Measurements from ENCODE around the gene NGDN.

NGDN gene

DNA sequence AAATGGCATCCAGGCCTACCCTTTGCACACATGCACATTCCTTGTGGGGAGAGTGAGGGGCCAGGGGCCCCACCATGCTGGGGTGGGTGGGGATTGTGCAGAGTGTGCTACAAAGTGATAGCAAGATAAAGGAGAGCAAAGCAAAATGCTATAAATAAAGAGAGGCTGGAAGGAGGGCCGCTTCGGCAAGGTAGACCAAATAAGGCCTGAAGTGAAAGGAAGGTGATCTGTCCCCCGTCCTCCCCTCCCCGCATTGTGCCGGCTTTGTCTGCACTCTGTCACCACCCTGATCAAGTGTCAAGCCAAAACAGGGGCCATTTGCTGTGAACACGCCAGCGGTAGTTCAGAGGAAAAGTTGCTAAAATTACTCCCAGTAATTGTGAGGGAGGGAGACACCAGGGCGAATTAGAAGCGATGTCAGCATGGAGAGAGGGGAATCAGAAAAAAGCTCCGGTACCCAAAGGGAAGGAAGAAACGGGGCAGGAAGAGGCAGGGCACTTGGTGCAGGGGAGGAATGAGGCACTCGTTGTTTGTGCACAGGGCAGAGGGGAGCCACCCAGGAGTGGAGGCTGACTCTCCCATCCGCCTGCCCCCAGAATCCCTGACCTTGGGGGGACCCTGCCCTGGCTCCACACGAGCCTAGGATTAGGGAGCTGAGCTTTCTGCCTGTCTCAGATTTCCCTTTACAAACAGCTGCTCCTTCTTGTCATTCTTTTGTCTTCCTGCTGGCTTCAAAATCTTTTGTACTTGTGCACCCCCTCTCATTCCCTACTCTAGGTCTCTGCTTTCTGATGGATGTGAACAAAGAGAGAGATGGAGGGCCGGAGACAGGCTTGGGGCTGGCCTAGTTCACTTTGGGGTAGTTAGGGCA lies 31.2 kb upstream of the NGDN start:
- Histone ChIP-seq H3K36me3 (ENCODE audit: insufficient read depth) (no peaks in the 10 kb centered on the region), H3K4me3 (IDR thresholded peaks at IDR 0.05; ENCODE audit: insufficient read depth, low read depth, low read length) (no peak overlapping the region), H3K4me2 (no peak overlapping the region), H3K27ac (no peak overlapping the region), H3K27me3 (ENCODE audit: insufficient read depth, low read depth) (no peaks in the 10 kb centered on the region), H2AFZ (ENCODE audit: low read depth) (no peak overlapping the region), H3K4me1 (ENCODE audit: low read depth, poor library complexity, severe bottlenecking) (no peaks in the 10 kb centered on the region), H4K20me1 (ENCODE audit: insufficient read depth) (no peaks in the 10 kb centered on the region), H3K9ac (no peak overlapping the region), H3K79me2 (ENCODE audit: insufficient read depth, low read depth) (no peaks in the 10 kb centered on the region)
- TF ChIP-seq, protein P1, sequence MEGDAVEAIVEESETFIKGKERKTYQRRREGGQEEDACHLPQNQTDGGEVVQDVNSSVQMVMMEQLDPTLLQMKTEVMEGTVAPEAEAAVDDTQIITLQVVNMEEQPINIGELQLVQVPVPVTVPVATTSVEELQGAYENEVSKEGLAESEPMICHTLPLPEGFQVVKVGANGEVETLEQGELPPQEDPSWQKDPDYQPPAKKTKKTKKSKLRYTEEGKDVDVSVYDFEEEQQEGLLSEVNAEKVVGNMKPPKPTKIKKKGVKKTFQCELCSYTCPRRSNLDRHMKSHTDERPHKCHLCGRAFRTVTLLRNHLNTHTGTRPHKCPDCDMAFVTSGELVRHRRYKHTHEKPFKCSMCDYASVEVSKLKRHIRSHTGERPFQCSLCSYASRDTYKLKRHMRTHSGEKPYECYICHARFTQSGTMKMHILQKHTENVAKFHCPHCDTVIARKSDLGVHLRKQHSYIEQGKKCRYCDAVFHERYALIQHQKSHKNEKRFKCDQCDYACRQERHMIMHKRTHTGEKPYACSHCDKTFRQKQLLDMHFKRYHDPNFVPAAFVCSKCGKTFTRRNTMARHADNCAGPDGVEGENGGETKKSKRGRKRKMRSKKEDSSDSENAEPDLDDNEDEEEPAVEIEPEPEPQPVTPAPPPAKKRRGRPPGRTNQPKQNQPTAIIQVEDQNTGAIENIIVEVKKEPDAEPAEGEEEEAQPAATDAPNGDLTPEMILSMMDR (conservative IDR thresholded peaks at IDR 0.05; ENCODE audit: low read depth, low read length), result no peak

DNA sequence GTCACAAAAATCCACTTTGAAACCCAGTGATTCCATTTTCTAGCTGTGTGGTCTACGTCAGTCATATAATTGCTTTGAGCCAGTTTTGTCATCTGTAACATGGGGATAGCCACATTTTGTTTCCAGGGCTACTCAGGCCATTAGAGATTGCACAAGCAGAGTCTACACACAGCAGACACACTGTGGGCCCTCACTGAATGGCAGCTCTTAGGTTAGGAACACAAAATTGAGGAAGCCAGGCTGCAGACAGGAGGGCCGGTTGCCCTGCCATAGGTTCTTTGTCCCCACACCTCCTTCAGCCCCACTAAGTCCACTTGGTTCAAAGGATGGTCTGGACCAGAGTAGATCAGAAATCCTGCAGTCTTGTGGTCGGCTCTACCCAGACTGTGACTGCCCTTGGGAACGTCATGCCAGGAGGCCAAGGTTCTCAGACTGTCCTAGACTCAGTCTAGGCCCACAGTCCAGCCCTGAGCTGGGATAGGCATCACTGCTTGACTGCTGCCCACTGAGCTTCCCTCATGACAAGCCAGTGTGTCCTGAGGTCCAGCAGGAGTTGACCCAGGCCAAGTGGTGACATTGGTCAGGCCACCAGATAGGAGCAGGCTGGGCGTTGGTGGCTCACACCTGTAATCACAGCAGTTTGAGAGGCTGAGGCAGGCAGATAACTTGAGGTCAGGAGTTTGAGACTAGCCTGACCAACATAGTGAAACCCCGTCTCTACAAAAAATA lies 30.2 kb upstream of the NGDN start:
- H3K36me3 ChIP-seq (ENCODE audit: insufficient read depth), result no peaks in the 10 kb centered on the region
- no peak overlapping the region for H3K4me3 ChIP-seq (IDR thresholded peaks at IDR 0.05; ENCODE audit: insufficient read depth, low read depth, low read length)
- H2AFZ ChIP-seq (ENCODE audit: low read depth), result no peak overlapping the region
- no peaks in the 10 kb centered on the region for H3K27me3 ChIP-seq (ENCODE audit: insufficient read depth, low read depth)
- H3K9ac ChIP-seq, result no peak overlapping the region
- H4K20me1 ChIP-seq (ENCODE audit: insufficient read depth), result no peaks in the 10 kb centered on the region
- H3K79me2 ChIP-seq (ENCODE audit: insufficient read depth, low read depth), result no peaks in the 10 kb centered on the region
- TF ChIP-seq, protein P1 (conservative IDR thresholded peaks at IDR 0.05; ENCODE audit: low read depth, low read length), result no peak
- H3K27ac ChIP-seq, result no peak overlapping the region
- H3K4me2 ChIP-seq, result no peak overlapping the region
- no peaks in the 10 kb centered on the region for H3K4me1 ChIP-seq (ENCODE audit: low read depth, poor library complexity, severe bottlenecking)

DNA sequence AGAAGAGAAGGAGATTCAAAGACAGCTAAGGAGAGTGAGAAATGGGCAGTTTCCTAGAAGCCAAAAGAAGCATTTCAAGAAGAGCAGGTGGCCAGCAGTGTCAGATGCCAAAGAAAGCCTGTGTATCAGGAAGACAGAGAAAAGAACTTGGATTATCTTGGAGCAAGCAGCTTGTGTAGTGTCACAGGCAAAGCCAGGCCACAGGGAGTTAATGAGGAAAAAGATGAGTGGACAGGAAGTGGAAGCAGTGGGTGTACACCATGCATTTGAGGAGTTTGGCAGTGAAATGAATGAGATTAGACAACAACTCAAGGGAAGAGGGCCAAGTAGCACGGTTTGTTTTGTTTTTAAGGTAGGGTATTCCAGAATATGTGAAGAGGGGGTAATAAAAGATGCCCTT lies 28.4 kb upstream of the NGDN start:
- Histone ChIP-seq H3K9ac (no peak overlapping the region), H3K4me3 (IDR thresholded peaks at IDR 0.05; ENCODE audit: insufficient read depth, low read depth, low read length) (no peak overlapping the region), H3K36me3 (ENCODE audit: insufficient read depth) (no peaks in the 10 kb centered on the region), H4K20me1 (ENCODE audit: insufficient read depth) (no peaks in the 10 kb centered on the region), H2AFZ (ENCODE audit: low read depth) (no peak overlapping the region), H3K27ac (no peak overlapping the region), H3K79me2 (ENCODE audit: insufficient read depth, low read depth) (no peaks in the 10 kb centered on the region), H3K4me2 (no peak overlapping the region), H3K4me1 (ENCODE audit: low read depth, poor library complexity, severe bottlenecking) (no peaks in the 10 kb centered on the region), H3K27me3 (ENCODE audit: insufficient read depth, low read depth) (no peaks in the 10 kb centered on the region)
- TF ChIP-seq, protein P1 (conservative IDR thresholded peaks at IDR 0.05; ENCODE audit: low read depth, low read length), result no peak

DNA sequence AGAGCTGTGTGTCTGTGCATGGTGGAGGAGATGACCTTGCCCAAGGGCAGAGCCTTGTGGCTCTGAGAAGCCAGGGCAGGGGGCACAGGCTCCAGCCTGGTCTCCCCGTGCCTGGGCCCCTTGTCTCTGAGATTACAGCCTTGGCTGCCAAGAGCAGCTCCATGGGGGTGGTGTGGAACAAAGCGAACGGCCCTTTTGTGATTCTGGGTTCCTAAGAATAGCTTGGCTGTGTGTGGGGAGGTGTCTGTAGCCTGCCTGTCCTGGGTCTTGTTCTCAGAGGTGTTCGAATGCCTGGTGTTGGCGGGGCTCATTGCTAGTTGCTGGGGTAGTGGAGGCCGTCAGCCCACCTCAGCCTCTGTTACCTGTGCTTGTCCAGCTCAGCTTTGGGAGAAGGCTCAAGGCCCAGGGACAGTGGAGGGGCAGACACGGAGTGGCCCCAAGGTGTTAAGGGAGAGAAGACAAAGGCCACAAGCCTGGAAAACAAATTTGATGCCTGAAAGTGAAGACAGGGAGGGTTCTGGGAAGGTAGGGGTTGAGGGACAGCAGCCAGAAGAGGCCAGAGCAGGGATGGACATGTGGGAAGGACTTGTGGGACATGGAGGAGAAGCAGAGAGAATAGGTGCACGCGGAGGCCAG lies 26.7 kb upstream of the NGDN start:
- H3K4me3 ChIP-seq (IDR thresholded peaks at IDR 0.05; ENCODE audit: insufficient read depth, low read depth, low read length), result no peak overlapping the region
- H3K36me3 ChIP-seq (ENCODE audit: insufficient read depth), result no peaks in the 10 kb centered on the region
- no peak overlapping the region for H3K9ac ChIP-seq
- no peaks in the 10 kb centered on the region for H3K4me1 ChIP-seq (ENCODE audit: low read depth, poor library complexity, severe bottlenecking)
- H3K4me2 ChIP-seq, result no peak overlapping the region
- H3K27ac ChIP-seq, result no peak overlapping the region
- H2AFZ ChIP-seq (ENCODE audit: low read depth), result no peak overlapping the region
- no peaks in the 10 kb centered on the region for H4K20me1 ChIP-seq (ENCODE audit: insufficient read depth)
- no peaks in the 10 kb centered on the region for H3K79me2 ChIP-seq (ENCODE audit: insufficient read depth, low read depth)
- H3K27me3 ChIP-seq (ENCODE audit: insufficient read depth, low read depth), result no peaks in the 10 kb centered on the region
- TF ChIP-seq, protein P1 (conservative IDR thresholded peaks at IDR 0.05; ENCODE audit: low read depth, low read length), result no peak
